Pancreas (tissue), 10 donors: ENCODE measurements around the gene GAS5. TPM values are rescaled to one million over a fixed set of nuclear protein-coding genes. Genes with fewer than 3 reads are reported as not detected.
A peak's percentile ranks its signal among the peaks of the same experiment; 100 is the strongest.

ENCODE experiments used
- ATAC-seq, 4 donors: fragments of 200-7000 bp; cut with Tn5 transposase; one replicate each; pipeline versions ENCODE4 v1.8.0 to v1.9.1; 2020; ENCODE audit warnings: mild to moderate bottlenecking in 4 of 4, moderate library complexity in 4 of 4
- DNase-seq, 6 donors: peaks; one replicate each; pipeline ENCODE4 v3.0.0-alpha.2; 2020
- FAIRE-seq: peaks from 2 replicates; lab custom pipeline; 2012; peaks lifted over from hg19 to GRCh38; lab: Jason Lieb, UNC
- H3K27ac ChIP-seq, 4 donors: fragments of 200-600 bp; sonication (generic); 1 replicate in 3 of 4; 2 replicates in 1 of 4; pipeline versions ENCODE4 v1.5.0 to v1.8.0; 2020
- H3K27me3 ChIP-seq, 4 donors: fragments of 200-600 bp; one replicate each; pipeline ENCODE4 v1.8.0; 2021
- H3K36me3 ChIP-seq, 3 donors: fragments of 200-600 bp; sonication (generic) in 1 of 3; one replicate each; pipeline versions ENCODE4 v1.5.0 to v1.8.0; 2020 to 2021
- H3K4me1 ChIP-seq, 3 donors: fragments of 200-600 bp; one replicate each; pipeline ENCODE4 v1.8.0; 2021
- H3K4me3 ChIP-seq, 4 donors: fragments of 200-600 bp; sonication (generic) in 2 of 4; one replicate each; pipeline versions ENCODE4 v1.5.0 to v1.8.0; 2020 to 2021
- H3K9me3 ChIP-seq, 4 donors: fragments of 200-600 bp; one replicate each; pipeline ENCODE4 v1.8.0; 2021
- CTCF ChIP-seq, 4 donors: fragments of 200-600 bp; sonication (generic) in 3 of 4; IDR thresholded peaks; one replicate each; pipeline versions ENCODE4 v1.5.0 to v1.8.0; 2021; ENCODE audit warnings: antibody characterized with exemption in 4 of 4
- WGBS, 2 donors: extraction: QIAGEN DNeasy Blood & Tissue Kit; methylation state at CpG; one replicate each; pipeline ENCODE4 v1.1.7; 2013; 5-methylcytosine and 5-hydroxymethylcytosine counted together
- intact Hi-C, 3 donors: fragments of 100-400 bp; cut with DNase I; formaldehyde crosslinking; loops; one replicate each; pipeline versions ENCODE4 v1.11.1 to v1.14.2; 2022
- polyA plus RNA-seq, 2 donors: library from polyadenylated mRNA; stranded (reverse); fragments of 200-250 nt; gene quantifications; one replicate each; pipeline ENCODE4 v1.2.3, GENCODE V29; 2013
- total RNA-seq, 6 donors: library from RNA; stranded (reverse); fragmentation: NEBNext Ultra II Directional in 4 of 6; extraction: Animal tissue kit (Norgen Biotek cat#: 25700) in 4 of 6; gene quantifications; one replicate each; pipeline versions ENCODE4 v1.2.1 to v1.2.4, GENCODE V29; 2021 to 2023
- donor health status: healthy with polysubstance abuse.
- donor health status: DM: no; HTN: no; CAD: no; lungs with moderate emphysema.
- donor health status: DM: no; HTN: no; CAD: no.
- donor health status: control.
- donor health status: control.
- donor health status: Bipolar disorder and iron deficiency.
- donor health status: DM: yes; HTN: yes; CAD: no.
- donor health status: DM: no; HTN: no; CAD: no.
- donor health status: DM: no; HTN: no; CAD: no.
- donor health status: DM: yes; HTN: yes; CAD: no.

GAS5 gene
- total RNA-seq: 100 to 1,000 TPM; 214 to 698 (median 401) TPM
- 1,000 to 10,000 TPM in 1 of 2 donors, 100 to 1,000 TPM in 1; 558 to 1,057 TPM for polyA plus RNA-seq

- TF ChIP-seq CTCF (IDR thresholded peaks at IDR 0.05): no peak
- WGBS, 2 donors: 0% methylated on average over 27 to 30 of the region's 30 CpGs
- H3K4me3 ChIP-seq: peak within 1 kb of the TSS; percentile 59 to 78 (median 72)
- no peaks in the 10 kb centered on the region for H3K9me3 ChIP-seq
- peaks cover 0 to 33% (median 26%) of the 10 kb centered on the region in 3 donors for H3K36me3 ChIP-seq
- ATAC-seq: peak; percentile 83 to 92 (median 86)
- peak within 1 kb of the TSS; percentile 90 to 99 (median 96) for H3K27ac ChIP-seq
- peak; percentile 93 to 100 (median 99) for DNase-seq
- H3K27me3 ChIP-seq: no peaks in the 10 kb centered on the region
- intact Hi-C loops: no loop called here
- peaks cover 10 to 30% (median 27%) of the 10 kb centered on the region in 3 donors for H3K4me1 ChIP-seq
- FAIRE-seq: peak; percentile 87
Measured at GRCh38 chr1:173867753-173868265, at the start of gene GAS5. TSS of gene GAS5 (minus strand) at chr1:173867989.

- intact Hi-C loops: no loop called here
- ATAC-seq: no peak
Measured at GRCh38 chr1:173917149-173917548, 49.4 kb upstream of the GAS5 start, which contains the start of gene SERPINC1. TSS of gene SERPINC1 (minus strand) at chr1:173917327. CDS start at chr1:173917259, 68 bp downstream.

GRCh38 chr1:173916667-173917066 lies 48.9 kb upstream of the GAS5 start:
- Histone ChIP-seq H3K27ac (no peak overlapping the region), H3K27me3 (no peaks in the 10 kb centered on the region), H3K4me1 (no peaks in the 10 kb centered on the region), H3K9me3 (peaks cover 0 to 3% (median 0%) of the 10 kb centered on the region in 4 donors), H3K4me3 (no peak overlapping the region), H3K36me3 (no peaks in the 10 kb centered on the region)
- DNase-seq (no peak), ATAC-seq (no peak), FAIRE-seq (no peak)
- intact Hi-C loops: no loop called here
- no peak for TF ChIP-seq CTCF (IDR thresholded peaks at IDR 0.05)
- 89% methylated on average over 4 of the region's 4 CpGs for WGBS, 2 donors

More at GRCh38 chr1:173917149-173917548, 49.4 kb upstream of the GAS5 start, which contains the start of gene SERPINC1:
- H3K4me1 ChIP-seq: no peaks in the 10 kb centered on the region
- FAIRE-seq (no peak), DNase-seq (no peak)
- no peak for TF ChIP-seq CTCF (IDR thresholded peaks at IDR 0.05)
- H3K36me3 ChIP-seq: no peaks in the 10 kb centered on the region
- H3K9me3 ChIP-seq: peaks cover 0 to 3% (median 0%) of the 10 kb centered on the region in 4 donors
- H3K27ac ChIP-seq: no peak within 1 kb of the TSS
- H3K27me3 ChIP-seq: no peaks in the 10 kb centered on the region
- WGBS, 2 donors: 87 to 89% methylated on average over 3 of the region's 3 CpGs
- H3K4me3 ChIP-seq: no peak within 1 kb of the TSS

- 86 to 91% methylated on average over 2 of the region's 2 CpGs for WGBS, 2 donors
- DNase-seq: no peak
- FAIRE-seq: no peak
- no peaks in the 10 kb centered on the region for H3K9me3 ChIP-seq
- no peaks in the 10 kb centered on the region for H3K4me1 ChIP-seq
- intact Hi-C loops: no loop called here
- no peak overlapping the region for H3K27ac ChIP-seq
- H3K27me3 ChIP-seq: no peaks in the 10 kb centered on the region
- TF ChIP-seq CTCF (IDR thresholded peaks at IDR 0.05): no peak
- no peak overlapping the region for H3K4me3 ChIP-seq
- H3K36me3 ChIP-seq: no peaks in the 10 kb centered on the region
- no peak for ATAC-seq
Measured at GRCh38 chr1:173915596-173915995, 47.8 kb upstream of the GAS5 start.

GRCh38 chr1:173914366-173914871 lies 46.6 kb upstream of the GAS5 start:
- ATAC-seq (peak in 3 of 4 donors; percentile 59 to 79 (median 61)), DNase-seq (peak in 2 of 6 donors; percentile 34 to 45), FAIRE-seq (no peak)
- intact Hi-C loops: no loop called here
- Histone ChIP-seq H3K27me3 (no peaks in the 10 kb centered on the region), H3K9me3 (no peaks in the 10 kb centered on the region), H3K36me3 (no peaks in the 10 kb centered on the region), H3K27ac (no peak overlapping the region), H3K4me3 (no peak overlapping the region), H3K4me1 (no peaks in the 10 kb centered on the region)
- 71 to 76% methylated on average over 13 of the region's 13 CpGs for WGBS, 2 donors
- peak; percentile 19 to 54 (median 39) for TF ChIP-seq CTCF (IDR thresholded peaks at IDR 0.05)
